HG02870 (cell line): ENCODE data around the gene MOB2.

ENCODE experiments used
- ATAC-seq: cut with Tn5 transposase; IDR thresholded peaks from one replicate; pipeline ENCODE4 v1.9.1; 2021; ENCODE audit warnings: mild to moderate bottlenecking, moderate library complexity; ENCODE audit not compliant: unreplicated experiment

MOB2 gene

GRCh38 chr11:1475841-1476240 is 10.7 kb downstream of the MOB2 start:
- no peak for ATAC-seq

- ATAC-seq: no peak
Measured at GRCh38 chr11:1473786-1474185, 12.8 kb downstream of the MOB2 start.

- ATAC-seq: no peak
Measured at GRCh38 chr11:1473011-1473628, 13.5 kb downstream of the MOB2 start.

GRCh38 chr11:1472180-1473005 is 14.2 kb downstream of the MOB2 start:
- no peak for ATAC-seq

- no peak for ATAC-seq
Measured at GRCh38 chr11:1471736-1472135, 14.8 kb downstream of the MOB2 start.

- ATAC-seq: no peak
Measured at GRCh38 chr11:1470681-1471611, 15.6 kb downstream of the MOB2 start.

GRCh38 chr11:1469911-1470680 is 16.5 kb downstream of the MOB2 start:
- no peak for ATAC-seq

GRCh38 chr11:1469287-1469910 is 17.2 kb downstream of the MOB2 start:
- ATAC-seq: no peak

GRCh38 chr11:1468473-1469066 is 18.0 kb downstream of the MOB2 start:
- no peak for ATAC-seq

- no peak for ATAC-seq
Measured at GRCh38 chr11:1468002-1468401, 18.6 kb downstream of the MOB2 start.

GRCh38 chr11:1467270-1467669 is 19.3 kb downstream of the MOB2 start:
- no peak for ATAC-seq

GRCh38 chr11:1466784-1467183 is 19.8 kb downstream of the MOB2 start:
- no peak for ATAC-seq

GRCh38 chr11:1463056-1463455 is 23.5 kb downstream of the MOB2 start:
- no peak for ATAC-seq

GRCh38 chr11:1462698-1462975 is 23.9 kb downstream of the MOB2 start:
- ATAC-seq: no peak

- no peak for ATAC-seq
Measured at GRCh38 chr11:1461826-1462697, 24.5 kb downstream of the MOB2 start.

GRCh38 chr11:1460986-1461825 is 25.4 kb downstream of the MOB2 start:
- ATAC-seq: no peak

GRCh38 chr11:1460396-1460985 is 26.1 kb downstream of the MOB2 start:
- no peak for ATAC-seq
